Ovary (tissue), 9 donors: ENCODE measurements around the gene C1D. TPM values are rescaled to one million over a fixed set of nuclear protein-coding genes. Genes with fewer than 3 reads are reported as not detected.

Experiments used
- DNase-seq, 5 donors: peaks; one replicate each; pipeline ENCODE4 v3.0.0-alpha.2; 2019 to 2020
- H3K27ac ChIP-seq, 2 donors: fragments of 200-600 bp; one replicate each; pipeline versions ENCODE4 v1.5.1 to v1.8.0; 2019 to 2022
- H3K27me3 ChIP-seq: fragments of 200-600 bp; one replicate; pipeline ENCODE4 v1.8.0; 2022
- H3K36me3 ChIP-seq: fragments of 200-600 bp; sonication (generic); one replicate; pipeline ENCODE4 v1.5.1; 2019
- H3K4me1 ChIP-seq: one replicate; pipeline ENCODE4 v1.8.1; 2013; ENCODE audit warnings: mild to moderate bottlenecking, moderate library complexity; ENCODE audit not compliant: insufficient read depth
- H3K4me3 ChIP-seq: fragments of 200-600 bp; sonication (generic); one replicate; pipeline ENCODE4 v1.5.1; 2017
- H3K9me3 ChIP-seq, 2 donors: fragments of 200-600 bp in 1 of 2; sonication (generic) in 1 of 2; one replicate each; pipeline versions ENCODE4 v1.5.1 to v1.8.1; 2013 to 2019; ENCODE audit warnings: mild to moderate bottlenecking in 1 of 2, moderate library complexity in 1 of 2
- EP300 ChIP-seq: sonication (generic); formaldehyde crosslinking; IDR thresholded peaks from one replicate; pipeline ENCODE4 v1.6.1; 2017; ENCODE audit warnings: antibody characterized with exemption
- POLR2A ChIP-seq: fragments of 450-650 bp; IDR thresholded peaks from one replicate; pipeline ENCODE4 v1.6.1; 2017; ENCODE audit warnings: antibody characterized with exemption, mild to moderate bottlenecking, moderate library complexity
- WGBS, 3 donors: extraction: QIAGEN DNeasy Blood & Tissue Kit in 1 of 3; methylation state at CpG; one replicate each; pipeline versions ENCODE4 v1.1.5 to v1.1.7; 2013 to 2017; 5-methylcytosine and 5-hydroxymethylcytosine counted together
- intact Hi-C, 4 donors: fragments of 100-400 bp; cut with DNase I; formaldehyde crosslinking; loops; one replicate each; pipeline versions ENCODE4 v1.11.0 to v1.15.1; 2022 to 2023
- polyA plus RNA-seq, 2 donors: library from polyadenylated mRNA; stranded (reverse); fragments of 200-250 nt in 1 of 2; fragments of 350-450 nt in 1 of 2; fragmentation: Illumina TruSeq in 1 of 2; extraction: RNeasy Lipid Tissue Mini Kit (QIAGEN cat#74804) in 1 of 2; gene quantifications; one replicate each; pipeline ENCODE4 v1.2.3, GENCODE V29; 2013 to 2014
- total RNA-seq, 7 donors: library from RNA; depleted of rRNA in 2 of 7; stranded (reverse); fragments of >200 nt in 2 of 7; fragmentation: NEBNext Ultra II Directional in 3 of 7; extraction: Animal tissue kit (Norgen Biotek cat#: 25700) in 3 of 7; gene quantifications; one replicate each; pipeline versions ENCODE4 v1.1.0 to v1.2.4, GENCODE V29; 2016 to 2023
- TF ChIP-seq, protein P1 (sequence below), 3 donors: fragments of 450-650 bp in 2 of 3; fragments of 200-600 bp in 1 of 3; IDR thresholded peaks; one replicate each; pipeline versions ENCODE4 v1.5.1 to v1.8.0; 2016 to 2022; ENCODE audit warnings: antibody characterized with exemption in 3 of 3, mild to moderate bottlenecking in 1 of 3
- donor health status: DM: no; HTN: no; CAD: no; lungs with moderate emphysema.
- donor health status: DM: no; HTN: no; CAD: no.
- donor health status: Bipolar disorder and iron deficiency.
- donor health status: DM: yes; HTN: yes; CAD: no.
- donor health status: DM: no; HTN: no; CAD: no.
- donor health status: DM: yes; HTN: yes; CAD: no.

Gene C1D
- total and polyA plus RNA-seq, 9 donors, result 12.6 to 46.8 (median 19.3) TPM

GRCh38 chr2:68045342-68045741, 17.5 kb downstream of the C1D start:
- TF ChIP-seq, protein P1, sequence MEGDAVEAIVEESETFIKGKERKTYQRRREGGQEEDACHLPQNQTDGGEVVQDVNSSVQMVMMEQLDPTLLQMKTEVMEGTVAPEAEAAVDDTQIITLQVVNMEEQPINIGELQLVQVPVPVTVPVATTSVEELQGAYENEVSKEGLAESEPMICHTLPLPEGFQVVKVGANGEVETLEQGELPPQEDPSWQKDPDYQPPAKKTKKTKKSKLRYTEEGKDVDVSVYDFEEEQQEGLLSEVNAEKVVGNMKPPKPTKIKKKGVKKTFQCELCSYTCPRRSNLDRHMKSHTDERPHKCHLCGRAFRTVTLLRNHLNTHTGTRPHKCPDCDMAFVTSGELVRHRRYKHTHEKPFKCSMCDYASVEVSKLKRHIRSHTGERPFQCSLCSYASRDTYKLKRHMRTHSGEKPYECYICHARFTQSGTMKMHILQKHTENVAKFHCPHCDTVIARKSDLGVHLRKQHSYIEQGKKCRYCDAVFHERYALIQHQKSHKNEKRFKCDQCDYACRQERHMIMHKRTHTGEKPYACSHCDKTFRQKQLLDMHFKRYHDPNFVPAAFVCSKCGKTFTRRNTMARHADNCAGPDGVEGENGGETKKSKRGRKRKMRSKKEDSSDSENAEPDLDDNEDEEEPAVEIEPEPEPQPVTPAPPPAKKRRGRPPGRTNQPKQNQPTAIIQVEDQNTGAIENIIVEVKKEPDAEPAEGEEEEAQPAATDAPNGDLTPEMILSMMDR (IDR thresholded peaks at IDR 0.05), result no peak
- TF ChIP-seq EP300 (no peak), POLR2A (no peak)
- no peak overlapping the region for H3K27ac ChIP-seq

GRCh38 chr2:68044099-68044498, 18.7 kb downstream of the C1D start:
- no peaks in the 10 kb centered on the region for H3K36me3 ChIP-seq
- H3K27me3 ChIP-seq, result no peaks in the 10 kb centered on the region
- intact Hi-C loops, result no loop called here
- H3K4me1 ChIP-seq, result no peaks in the 10 kb centered on the region
- no peak overlapping the region for H3K4me3 ChIP-seq
- no peaks in the 10 kb centered on the region for H3K9me3 ChIP-seq
- WGBS, 3 donors, result 94 to 96% (median 94%) methylated on average over 6 of the region's 6 CpGs
- no peak for DNase-seq
- H3K27ac ChIP-seq, result no peak overlapping the region
- TF ChIP-seq, protein P1 (IDR thresholded peaks at IDR 0.05), result no peak
- TF ChIP-seq EP300, result no peak

More at GRCh38 chr2:68045342-68045741, 17.5 kb downstream of the C1D start:
- intact Hi-C loops, result no loop called here
- H3K4me3 ChIP-seq, result no peak overlapping the region
- no peaks in the 10 kb centered on the region for H3K27me3 ChIP-seq
- DNase-seq, result no peak
- no peaks in the 10 kb centered on the region for H3K36me3 ChIP-seq
- no peaks in the 10 kb centered on the region for H3K9me3 ChIP-seq
- 81 to 96% (median 89%) methylated on average over 1 of the region's 1 CpG for WGBS, 3 donors
- H3K4me1 ChIP-seq, result no peaks in the 10 kb centered on the region

- Histone ChIP-seq H3K27ac (no peak overlapping the region), H3K4me1 (no peaks in the 10 kb centered on the region), H3K4me3 (no peak overlapping the region), H3K27me3 (no peaks in the 10 kb centered on the region), H3K9me3 (no peaks in the 10 kb centered on the region), H3K36me3 (no peaks in the 10 kb centered on the region)
- intact Hi-C loops, result no loop called here
- DNase-seq, result no peak
- WGBS, 3 donors, result 92 to 95% (median 94%) methylated on average over 3 of the region's 3 CpGs
- TF ChIP-seq, protein P1 (IDR thresholded peaks at IDR 0.05), result no peak
- TF ChIP-seq EP300, result no peak
- no peak for TF ChIP-seq POLR2A
Measured at GRCh38 chr2:68043695-68044094, 19.1 kb downstream of the C1D start.

DNA sequence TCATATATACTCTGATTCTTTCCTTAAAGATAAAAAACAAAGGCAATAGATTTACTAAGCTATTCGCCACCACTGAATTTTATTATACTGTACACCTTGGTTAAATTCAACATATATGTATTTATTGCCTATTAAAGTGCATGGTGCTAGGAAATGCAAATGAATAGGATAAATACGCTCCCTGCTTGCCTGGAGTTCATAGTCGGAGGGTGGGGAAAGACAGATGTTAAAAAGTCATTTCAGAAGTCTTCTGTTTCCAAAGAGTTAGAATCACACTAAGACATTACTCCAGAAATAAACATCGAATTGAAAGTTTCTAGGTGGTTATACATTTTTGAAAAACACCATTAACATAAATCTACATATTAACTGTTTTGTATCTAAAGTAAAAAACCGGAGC, 19.8 kb downstream of the C1D start:
- Histone ChIP-seq H3K36me3 (no peaks in the 10 kb centered on the region), H3K27ac (no peak overlapping the region)
- 91 to 92% (median 92%) methylated on average over 5 of the region's 5 CpGs for WGBS, 3 donors

More for the DNA sequence above, 19.8 kb downstream of the C1D start:
- intact Hi-C loops, result no loop called here
- Histone ChIP-seq H3K27me3 (no peaks in the 10 kb centered on the region), H3K9me3 (no peaks in the 10 kb centered on the region), H3K4me3 (no peak overlapping the region), H3K4me1 (no peaks in the 10 kb centered on the region)
- TF ChIP-seq, protein P1 (IDR thresholded peaks at IDR 0.05), result no peak
- TF ChIP-seq EP300 (no peak), POLR2A (no peak)
- no peak for DNase-seq
